ENCODE measurements around the gene HLF. TPM values are rescaled to one million over a fixed set of nuclear protein-coding genes. Genes with fewer than 3 reads are reported as not detected.

The HLF gene
- total RNA-seq, 1 experiment from 2014 or later: 0.13 TPM

Other genes starting within 250 kb of the HLF start
- 26.9 TPM for gene MMD, start 156.9 kb downstream of the HLF start, total RNA-seq (2021; ENCODE audit: unreplicated experiment)
- not detected for gene SMIM36, start 246.5 kb downstream of the HLF start, total RNA-seq (2021; ENCODE audit: unreplicated experiment)

Measured in Panc1 (cell line).